Heart left ventricle (tissue), 16 donors: ENCODE data around the gene STAT2. TPM values are rescaled to one million over a fixed set of nuclear protein-coding genes. Genes with fewer than 3 reads are reported as not detected.

Experiments used
- ATAC-seq, 4 donors: fragments of 200-7000 bp; cut with Tn5 transposase; one replicate each; pipeline ENCODE4 v1.9.1; 2020 to 2022; ENCODE audit warnings: moderate library complexity in 4 of 4, mild to moderate bottlenecking in 3 of 4, moderate number of reproducible peaks in 1 of 4
- DNase-seq, 5 donors: peaks; one replicate each; pipeline ENCODE4 v3.0.0-alpha.2; 2020
- H3K27ac ChIP-seq, 12 donors: fragments of 200-600 bp; sonication (generic) in 4 of 12; one replicate each; pipeline versions ENCODE4 v1.5.0 to v1.8.0; 2016 to 2022; ENCODE audit warnings: mild to moderate bottlenecking in 2 of 12
- H3K27me3 ChIP-seq, 9 donors: fragments of 200-600 bp; sonication (generic) in 2 of 9; one replicate each; pipeline versions ENCODE4 v1.5.1 to v1.8.0; 2016 to 2022; ENCODE audit warnings: mild to moderate bottlenecking in 3 of 9
- H3K36me3 ChIP-seq, 9 donors: fragments of 200-600 bp; sonication (generic) in 2 of 9; one replicate each; pipeline versions ENCODE4 v1.5.0 to v1.8.0; 2018 to 2022; ENCODE audit warnings: mild to moderate bottlenecking in 2 of 9
- H3K4me1 ChIP-seq, 12 donors: fragments of 200-600 bp; sonication (generic) in 4 of 12; one replicate each; pipeline versions ENCODE4 v1.5.0 to v1.8.0; 2016 to 2022; ENCODE audit warnings: mild to moderate bottlenecking in 3 of 12
- H3K4me3 ChIP-seq, 12 donors: fragments of 200-600 bp; sonication (generic) in 4 of 12; one replicate each; pipeline versions ENCODE4 v1.5.0 to v1.8.0; 2017 to 2022; ENCODE audit warnings: mild to moderate bottlenecking in 9 of 12, moderate library complexity in 4 of 12
- H3K9me3 ChIP-seq, 12 donors: fragments of 200-600 bp; sonication (generic) in 4 of 12; one replicate each; pipeline versions ENCODE4 v1.5.0 to v1.8.0; 2016 to 2022; ENCODE audit warnings: mild to moderate bottlenecking in 1 of 12
- CTCF ChIP-seq, 12 donors: fragments of 200-600 bp; sonication (generic) in 4 of 12; IDR thresholded peaks; one replicate each; pipeline versions ENCODE4 v1.5.0 to v1.8.0; 2018 to 2022; ENCODE audit warnings: antibody characterized with exemption in 12 of 12, mild to moderate bottlenecking in 5 of 12
- POLR2A ChIP-seq, 2 donors: fragments of 450-650 bp; IDR thresholded peaks; one replicate each; pipeline ENCODE4 v1.6.1; 2017; ENCODE audit warnings: antibody characterized with exemption in 2 of 2, mild to moderate bottlenecking in 2 of 2, moderate library complexity in 2 of 2
- WGBS, 4 donors: extraction: QIAGEN DNeasy Blood & Tissue Kit in 2 of 4; methylation state at CpG; one replicate each; pipeline versions ENCODE4 v1.1.5 to v1.1.7; 2013 to 2018; 5-methylcytosine and 5-hydroxymethylcytosine counted together
- intact Hi-C, 10 donors: fragments of 100-400 bp; cut with DNase I; formaldehyde crosslinking; loops; one replicate each; pipeline versions ENCODE4 v1.11.1 to v1.14.2; 2022
- polyA plus RNA-seq, 2 donors: library from polyadenylated mRNA; stranded (reverse); fragments of 200-250 nt; gene quantifications; one replicate each; pipeline ENCODE4 v1.2.3, GENCODE V29; 2013
- total RNA-seq, 9 donors: library from RNA; depleted of rRNA in 2 of 9; stranded (reverse); fragments of >200 nt in 2 of 9; fragmentation: NEBNext Ultra II Directional in 3 of 9; extraction: Animal tissue kit (Norgen Biotek cat#: 25700) in 3 of 9; gene quantifications; one replicate each; pipeline versions ENCODE4 v1.1.0 to v1.2.4, GENCODE V29; 2016 to 2023
- donor health status: ischemic (EF 13 %, LVEDD 7.1; RV severe dilation, severe dysfunction).
- donor health status: healthy with polysubstance abuse.
- donor health status: DM: no; HTN: yes; CAD: no.
- donor health status: DM: no; HTN: no; CAD: no.
- donor health status: ischemic (EF 25% LVEDD 6.9; RV normal size, moderate dysfunction).
- donor health status: ischemic (EF 25% LVEDD 5.7; RV mildly dilated, moderate dysfunction).
- donor health status: healthy.
- donor health status: DM: yes; HTN: yes; CAD: no.
- donor health status: ischemic (EF 35%, LVEDD 5.7; RV mildly dilated, moderate dysfunction).
- donor health status: nonischemic (EF 11% LVEDD 7.7; RV severe dilation, severe dysfunction).
- donor health status: DM: yes; HTN: yes; CAD: no.
- donor health status: PGD.
- donor health status: ischemic (EF 29% LVEDD 5.4; RV normal size, mild dysfunction).
- donor health status: nonischemic (EF 23%, LVEDD 6.1; RV moderate dilation, normal function).

The STAT2 gene
- total and polyA plus RNA-seq, 11 donors, result 23.1 to 150 (median 36.1) TPM

- H3K4me3 ChIP-seq, result peak overlapping the region in 1 of 12 donors; percentile 8
- H3K4me1 ChIP-seq, result peaks cover 24 to 79% (median 64%) of the 10 kb centered on the region in 12 donors
- intact Hi-C loops, result loop anchor here in 1 of 10 donors (5.0 kb wide), 1 partner anchor 175 kb away; no protein-coding TSS in a partner anchor
- no peaks in the 10 kb centered on the region for H3K9me3 ChIP-seq
- H3K27me3 ChIP-seq, result no peaks in the 10 kb centered on the region
- H3K36me3 ChIP-seq, result peaks cover 0 to 39% (median 18%) of the 10 kb centered on the region in 9 donors
- TF ChIP-seq POLR2A (IDR thresholded peaks at IDR 0.05) (no peak), CTCF (IDR thresholded peaks at IDR 0.05) (no peak)
- DNase-seq (no peak), ATAC-seq (no peak)
- 92 to 94% (median 92%) methylated on average over 8 of the region's 8 CpGs for WGBS, 4 donors
- H3K27ac ChIP-seq, result peak overlapping the region in 4 of 12 donors; percentile 32 to 100 (median 96)
Observed at GRCh38 chr12:56297400-56297799, 62.5 kb downstream of the STAT2 start.

GRCh38 chr12:56296295-56296694 lies 63.6 kb downstream of the STAT2 start:
- 56 to 74% (median 67%) methylated on average over 5 of the region's 5 CpGs for WGBS, 4 donors

GRCh38 chr12:56293795-56294194 lies 66.1 kb downstream of the STAT2 start:
- DNase-seq (no peak), ATAC-seq (peak in 3 of 4 donors; percentile 11 to 27 (median 19))
- Histone ChIP-seq H3K36me3 (peaks cover 0 to 67% (median 41%) of the 10 kb centered on the region in 9 donors), H3K4me1 (peaks cover 11 to 70% (median 46%) of the 10 kb centered on the region in 12 donors), H3K9me3 (no peaks in the 10 kb centered on the region), H3K27me3 (no peaks in the 10 kb centered on the region), H3K4me3 (no peak overlapping the region), H3K27ac (peak overlapping the region in 2 of 12 donors; percentile 13 to 34)
- WGBS, 4 donors, result 53 to 65% (median 58%) methylated on average over 5 of the region's 5 CpGs
- TF ChIP-seq POLR2A (IDR thresholded peaks at IDR 0.05), result no peak
- no peak for TF ChIP-seq CTCF (IDR thresholded peaks at IDR 0.05)
- intact Hi-C loops, result no loop called here

More at GRCh38 chr12:56296295-56296694, 63.6 kb downstream of the STAT2 start:
- no peak for TF ChIP-seq POLR2A (IDR thresholded peaks at IDR 0.05)
- no peak for TF ChIP-seq CTCF (IDR thresholded peaks at IDR 0.05)
- peaks cover 16 to 78% (median 60%) of the 10 kb centered on the region in 12 donors for H3K4me1 ChIP-seq
- DNase-seq (no peak), ATAC-seq (no peak)
- no peaks in the 10 kb centered on the region for H3K9me3 ChIP-seq
- peaks cover 0 to 46% (median 22%) of the 10 kb centered on the region in 9 donors for H3K36me3 ChIP-seq
- H3K4me3 ChIP-seq, result no peak overlapping the region
- no peaks in the 10 kb centered on the region for H3K27me3 ChIP-seq
- intact Hi-C loops, result loop anchor here in 1 of 10 donors (5.0 kb wide), 1 partner anchor 174 kb away; no protein-coding TSS in a partner anchor
- peak overlapping the region in 1 of 12 donors; percentile 32 for H3K27ac ChIP-seq

Other genes with a start within 250 kb of the STAT2 start
- 1,000 to 10,000 TPM in 8 of 9 donors, 100 to 1,000 TPM in 1; 533 to 2,381 (median 1,999) TPM for gene RPL41, start 243.5 kb downstream of the STAT2 start, total RNA-seq
- gene RPL41, start 243.5 kb downstream of the STAT2 start, polyA plus RNA-seq, result 1,000 to 10,000 TPM in 1 of 2 donors, 100 to 1,000 TPM in 1; 752 to 4,466 TPM
- gene ZC3H10, start 241.8 kb downstream of the STAT2 start, total RNA-seq, result 1 to 10 TPM; 2.7 to 6.4 (median 4.9) TPM
- gene ZC3H10, start 241.8 kb downstream of the STAT2 start, polyA plus RNA-seq, result 1 to 10 TPM; 3.5 to 3.9 TPM
- gene ESYT1, start 231.8 kb downstream of the STAT2 start, total RNA-seq, result 10 to 100 TPM; 26.8 to 81.1 (median 43.4) TPM
- gene ESYT1, start 231.8 kb downstream of the STAT2 start, polyA plus RNA-seq, result 10 to 100 TPM; 17.0 to 67.3 TPM
- gene MYL6B, start 207.5 kb downstream of the STAT2 start, total RNA-seq, result 10 to 100 TPM; 30.1 to 55.2 (median 41.1) TPM
- 10 to 100 TPM; 27.5 to 65.9 TPM for gene MYL6B, start 207.5 kb downstream of the STAT2 start, polyA plus RNA-seq
- 100 to 1,000 TPM; 355 to 949 (median 613) TPM for gene MYL6, start 201.7 kb downstream of the STAT2 start, total RNA-seq
- gene MYL6, start 201.7 kb downstream of the STAT2 start, polyA plus RNA-seq, result 1,000 to 10,000 TPM in 1 of 2 donors, 100 to 1,000 TPM in 1; 745 to 1,383 TPM
- gene SMARCC2, start 170.6 kb downstream of the STAT2 start, total RNA-seq, result 10 to 100 TPM; 48.6 to 83.5 (median 66.2) TPM
- 10 to 100 TPM; 21.4 to 27.6 TPM for gene SMARCC2, start 170.6 kb downstream of the STAT2 start, polyA plus RNA-seq
- 10 to 100 TPM; 41.7 to 84.0 (median 53.3) TPM for gene RNF41, start 138.2 kb downstream of the STAT2 start, total RNA-seq
- 10 to 100 TPM; 10.6 to 62.4 TPM for gene RNF41, start 138.2 kb downstream of the STAT2 start, polyA plus RNA-seq
- gene NABP2, start 135.8 kb downstream of the STAT2 start, total RNA-seq, result 10 to 100 TPM; 18.0 to 27.4 (median 20.7) TPM
- gene NABP2, start 135.8 kb downstream of the STAT2 start, polyA plus RNA-seq, result 10 to 100 TPM; 14.8 to 30.1 TPM
- gene SLC39A5, start 130.1 kb downstream of the STAT2 start, total RNA-seq, result not detected
- gene SLC39A5, start 130.1 kb downstream of the STAT2 start, polyA plus RNA-seq, result under 1 TPM in 1 of 2 donors, not detected in 1; 0.12 TPM
- 10 to 100 TPM; 19.3 to 40.6 (median 28.0) TPM for gene ANKRD52, start 101.7 kb downstream of the STAT2 start, total RNA-seq
- 10 to 100 TPM; 12.2 to 36.7 TPM for gene ANKRD52, start 101.7 kb downstream of the STAT2 start, polyA plus RNA-seq
- 100 to 1,000 TPM in 7 of 9 donors, 10 to 100 TPM in 2; 45.7 to 250 (median 129) TPM for gene COQ10A, start 93.2 kb downstream of the STAT2 start, total RNA-seq
- gene COQ10A, start 93.2 kb downstream of the STAT2 start, polyA plus RNA-seq, result 100 to 1,000 TPM in 1 of 2 donors, 10 to 100 TPM in 1; 89.2 to 249 TPM
- 100 to 1,000 TPM; 489 to 866 (median 662) TPM for gene CS, start 59.8 kb downstream of the STAT2 start, total RNA-seq
- 100 to 1,000 TPM; 165 to 291 TPM for gene CS, start 59.8 kb downstream of the STAT2 start, polyA plus RNA-seq
- gene CNPY2, start 44.1 kb downstream of the STAT2 start, total RNA-seq, result 10 to 100 TPM; 26.8 to 61.0 (median 35.6) TPM
- 10 to 100 TPM; 64.2 to 67.3 TPM for gene CNPY2, start 44.1 kb downstream of the STAT2 start, polyA plus RNA-seq
- gene PAN2, start 26.1 kb downstream of the STAT2 start, total RNA-seq, result 10 to 100 TPM; 12.3 to 43.8 (median 38.2) TPM
- gene PAN2, start 26.1 kb downstream of the STAT2 start, polyA plus RNA-seq, result 10 to 100 TPM; 15.1 to 44.7 TPM
- under 1 TPM in 1 of 9 donors, not detected in 8; 0.69 TPM for gene IL23A, start 21.2 kb downstream of the STAT2 start, total RNA-seq
- gene IL23A, start 21.2 kb downstream of the STAT2 start, polyA plus RNA-seq, result under 1 TPM in 1 of 2 donors, not detected in 1; 0.29 TPM
- gene APOF, start 2.8 kb upstream of the STAT2 start, total RNA-seq, result not detected
- not detected for gene APOF, start 2.8 kb upstream of the STAT2 start, polyA plus RNA-seq
- gene TIMELESS, start 89.3 kb upstream of the STAT2 start, total RNA-seq, result 1 to 10 TPM; 1.1 to 7.3 (median 2.4) TPM
- gene TIMELESS, start 89.3 kb upstream of the STAT2 start, polyA plus RNA-seq, result 1 to 10 TPM; 1.5 to 4.1 TPM
- under 1 TPM in 2 of 9 donors, not detected in 7; 0.28 to 0.32 TPM for gene MIP, start 94.5 kb upstream of the STAT2 start, total RNA-seq
- not detected for gene MIP, start 94.5 kb upstream of the STAT2 start, polyA plus RNA-seq
- 1 to 10 TPM; 2.2 to 4.7 (median 3.0) TPM for gene SPRYD4, start 108.5 kb upstream of the STAT2 start, total RNA-seq
- gene SPRYD4, start 108.5 kb upstream of the STAT2 start, polyA plus RNA-seq, result 1 to 10 TPM; 2.1 to 2.9 TPM
- 1 to 10 TPM in 4 of 9 donors, under 1 TPM in 5; 0.28 to 1.5 (median 0.82) TPM for gene GLS2, start 128.1 kb upstream of the STAT2 start, total RNA-seq
- under 1 TPM; 0.33 to 0.50 TPM for gene GLS2, start 128.1 kb upstream of the STAT2 start, polyA plus RNA-seq
- gene RBMS2, start 161.7 kb upstream of the STAT2 start, total RNA-seq, result 10 to 100 TPM; 15.8 to 37.3 (median 30.1) TPM
- gene RBMS2, start 161.7 kb upstream of the STAT2 start, polyA plus RNA-seq, result 10 to 100 TPM in 1 of 2 donors, 1 to 10 TPM in 1; 8.8 to 13.3 TPM